HFFc6 (cell line): ENCODE data around the gene UST. TPM values are rescaled to one million over a fixed set of nuclear protein-coding genes. Genes with fewer than 3 reads are reported as not detected.
"Not testable (repeated sequence)": the region's sequence is repeated elsewhere in the genome, so short reads cannot be mapped to it uniquely, and the experiment has no call there.

Experiments used
- DNase-seq: peaks from one replicate; pipeline ENCODE4 v3.0.0-alpha.2; 2018
- H3K27ac Mint-ChIP-seq: 2 replicates; pipeline ENCODE4 v1.8.0; 2020; ENCODE audit warnings: mild to moderate bottlenecking, mixed read lengths
- H3K27me3 Mint-ChIP-seq: 2 replicates; pipeline ENCODE4 v1.8.0; 2021; ENCODE audit warnings: mild to moderate bottlenecking, moderate library complexity, mixed read lengths; ENCODE audit not compliant: insufficient read depth
- H3K36me3 Mint-ChIP-seq: 2 replicates; pipeline ENCODE4 v1.8.0; 2021; ENCODE audit warnings: low read depth, mixed read lengths
- H3K4me1 Mint-ChIP-seq: 2 replicates; pipeline ENCODE4 v1.8.0; 2020; ENCODE audit warnings: low read depth, mixed read lengths
- H3K4me3 Mint-ChIP-seq: 2 replicates; pipeline ENCODE4 v1.8.0; 2020; ENCODE audit warnings: mild to moderate bottlenecking, moderate library complexity, mixed read lengths
- H3K9me3 Mint-ChIP-seq: 2 replicates; pipeline ENCODE4 v1.8.0; 2020; ENCODE audit warnings: mild to moderate bottlenecking, mixed read lengths
- total RNA-seq, 6 experiments: library from RNA; stranded (reverse); fragmentation: NEBNext Ultra II Directional; extraction: Animal tissue kit (Norgen Biotek cat#: 25700); gene quantifications; 2 replicates in 1 of 6; 3 replicates in 5 of 6; pipeline ENCODE4 v1.2.3, GENCODE V29; 2021
- TF ChIP-seq, protein P1 (sequence below): fragments of 200-600 bp; sonication (generic); IDR thresholded peaks from 2 replicates; pipeline ENCODE4 v1.5.0; 2021; ENCODE audit warnings: antibody characterized with exemption, mild to moderate bottlenecking

UST gene
- total RNA-seq, 6 experiments from 2014 or later: 12.9 to 17.3 (median 16.7) TPM

DNA sequence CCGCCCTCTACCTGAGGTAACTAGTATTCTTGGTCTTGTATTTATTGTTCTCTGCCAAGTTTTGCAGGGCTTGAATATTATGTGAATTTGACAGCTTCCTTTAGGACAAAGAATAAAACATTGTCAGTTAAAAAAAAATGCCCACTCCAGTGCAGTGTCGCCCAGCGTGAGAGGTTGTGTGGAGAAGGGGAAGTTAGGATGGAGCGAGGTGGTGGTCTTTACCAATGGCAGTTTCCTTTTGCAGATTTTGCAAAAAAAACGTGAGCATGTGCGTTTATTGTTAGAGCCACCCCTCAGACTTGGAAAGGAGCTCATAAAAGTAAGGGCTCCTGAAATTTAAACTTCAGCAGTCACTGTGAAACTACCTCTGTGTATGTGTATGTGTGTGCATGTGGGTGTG is 28.3 kb downstream of the UST start:
- H3K27me3 Mint-ChIP-seq: no peaks in the 10 kb centered on the region; the same call in 1 of the 2 replicates
- no peak overlapping the region for H3K4me3 Mint-ChIP-seq

DNA sequence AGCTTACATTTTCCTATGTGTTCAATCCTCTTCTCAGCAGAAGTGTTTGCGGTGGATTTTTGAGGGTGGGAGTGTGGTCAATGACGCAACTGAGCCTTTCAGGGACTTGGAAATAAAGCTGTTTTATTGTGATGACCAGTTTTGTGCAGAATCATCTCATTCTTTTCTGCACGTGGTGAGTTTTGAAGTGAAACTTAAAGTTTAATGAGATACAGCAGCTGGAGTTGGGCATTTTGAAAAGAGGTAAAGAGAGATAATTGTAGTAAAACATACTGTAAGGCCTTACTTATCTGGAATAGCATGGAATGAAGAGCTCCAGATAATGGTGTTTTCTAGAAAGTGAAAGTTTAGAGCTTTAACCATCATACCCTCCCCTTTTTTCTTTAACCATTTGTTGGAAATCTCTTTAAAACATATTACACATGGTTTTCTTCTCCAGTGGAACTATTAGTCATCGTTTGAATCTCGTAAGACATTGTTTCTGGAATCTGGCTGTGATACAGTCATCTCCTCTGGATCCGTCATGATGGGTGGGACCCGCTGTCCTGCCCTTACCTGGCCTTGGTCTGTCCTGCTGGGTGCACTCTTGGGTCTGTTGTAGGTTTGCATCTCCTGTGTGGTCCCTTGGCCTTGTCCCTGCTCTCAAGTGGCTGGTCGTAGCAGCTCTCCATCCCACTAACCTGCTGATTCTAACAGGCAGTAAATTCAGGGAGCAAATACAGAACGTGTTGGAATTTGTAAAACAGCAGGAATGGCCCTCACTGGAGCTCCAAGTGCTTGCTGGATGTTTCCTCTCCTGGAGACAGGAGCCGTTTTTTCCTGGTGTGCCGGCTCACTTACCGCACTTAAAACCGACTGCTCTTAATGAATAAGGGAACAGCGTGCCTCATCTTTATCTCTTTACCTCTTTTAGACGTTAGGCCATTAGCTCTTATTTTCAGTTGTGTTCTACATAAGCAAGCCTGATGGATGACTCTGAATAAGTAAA is 29.8 kb downstream of the UST start:
- Mint-ChIP-seq H3K27me3 (no peaks in the 10 kb centered on the region), H3K27ac (peak overlapping the region; percentile 92), H3K4me3 (peak overlapping the region; percentile 87), H3K36me3 (no peaks in the 10 kb centered on the region; the same call in 1 of the 2 replicates), H3K4me1 (peaks cover 24% of the 10 kb centered on the region), H3K9me3 (no peaks in the 10 kb centered on the region)
- DNase-seq: peak; percentile 68
- TF ChIP-seq, protein P1, sequence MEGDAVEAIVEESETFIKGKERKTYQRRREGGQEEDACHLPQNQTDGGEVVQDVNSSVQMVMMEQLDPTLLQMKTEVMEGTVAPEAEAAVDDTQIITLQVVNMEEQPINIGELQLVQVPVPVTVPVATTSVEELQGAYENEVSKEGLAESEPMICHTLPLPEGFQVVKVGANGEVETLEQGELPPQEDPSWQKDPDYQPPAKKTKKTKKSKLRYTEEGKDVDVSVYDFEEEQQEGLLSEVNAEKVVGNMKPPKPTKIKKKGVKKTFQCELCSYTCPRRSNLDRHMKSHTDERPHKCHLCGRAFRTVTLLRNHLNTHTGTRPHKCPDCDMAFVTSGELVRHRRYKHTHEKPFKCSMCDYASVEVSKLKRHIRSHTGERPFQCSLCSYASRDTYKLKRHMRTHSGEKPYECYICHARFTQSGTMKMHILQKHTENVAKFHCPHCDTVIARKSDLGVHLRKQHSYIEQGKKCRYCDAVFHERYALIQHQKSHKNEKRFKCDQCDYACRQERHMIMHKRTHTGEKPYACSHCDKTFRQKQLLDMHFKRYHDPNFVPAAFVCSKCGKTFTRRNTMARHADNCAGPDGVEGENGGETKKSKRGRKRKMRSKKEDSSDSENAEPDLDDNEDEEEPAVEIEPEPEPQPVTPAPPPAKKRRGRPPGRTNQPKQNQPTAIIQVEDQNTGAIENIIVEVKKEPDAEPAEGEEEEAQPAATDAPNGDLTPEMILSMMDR: no peak

More for the DNA sequence above, 28.3 kb downstream of the UST start:
- Mint-ChIP-seq H3K9me3 (no peaks in the 10 kb centered on the region), H3K27ac (no peak overlapping the region), H3K4me1 (peaks cover 24% of the 10 kb centered on the region), H3K36me3 (no peaks in the 10 kb centered on the region)
- TF ChIP-seq, protein P1: no peak
- no peak for DNase-seq

DNA sequence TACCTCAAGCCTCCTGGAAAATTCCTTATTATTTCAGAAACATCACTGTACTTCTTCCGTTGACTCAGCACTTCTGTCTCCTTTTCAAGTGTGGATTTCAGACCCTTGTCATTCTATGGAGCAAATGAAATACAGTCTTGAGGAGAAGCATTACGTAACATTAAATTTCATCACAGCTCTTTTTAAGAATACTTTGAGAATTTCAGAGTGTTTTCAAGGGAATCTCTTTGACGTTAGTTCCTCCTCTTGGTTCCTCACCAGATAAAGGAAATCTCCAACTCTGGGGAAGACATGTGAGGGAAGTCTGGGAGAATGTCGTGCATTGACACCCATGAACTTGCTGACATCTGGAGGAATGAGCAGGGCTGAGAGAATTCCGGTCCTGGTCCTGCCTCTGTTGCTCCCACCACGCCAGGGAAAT is 32.3 kb downstream of the UST start:
- no peak overlapping the region for H3K4me3 Mint-ChIP-seq

DNA sequence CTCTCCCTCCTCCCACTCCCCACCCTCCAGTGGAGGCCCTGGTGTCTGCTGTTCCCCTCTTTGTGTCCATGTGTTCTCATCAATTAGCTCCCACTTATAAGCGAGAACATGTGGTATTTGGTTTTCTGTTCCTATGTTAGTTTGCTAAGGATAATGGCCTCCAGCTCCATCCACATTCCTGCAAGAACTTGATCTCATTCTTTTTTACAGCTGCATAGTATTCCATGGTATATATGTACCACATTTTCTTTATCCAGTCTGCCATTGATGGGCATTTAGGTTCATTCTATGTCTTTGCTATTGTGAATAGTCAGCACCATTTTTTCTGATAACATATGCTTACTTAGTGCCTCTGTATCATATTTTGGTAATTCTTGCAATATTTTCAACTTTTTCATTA is 33.6 kb downstream of the UST start:
- not testable (repeated sequence) for H3K27me3 Mint-ChIP-seq, H3K27ac Mint-ChIP-seq, H3K9me3 Mint-ChIP-seq, H3K4me3 Mint-ChIP-seq, DNase-seq, H3K36me3 Mint-ChIP-seq
- H3K4me1 Mint-ChIP-seq: peaks cover 17% of the 10 kb centered on the region

More for the DNA sequence above, 32.3 kb downstream of the UST start:
- TF ChIP-seq, protein P1: no peak
- Mint-ChIP-seq H3K9me3 (no peaks in the 10 kb centered on the region), H3K27ac (no peak overlapping the region), H3K4me1 (peaks cover 24% of the 10 kb centered on the region), H3K36me3 (peaks cover 4% of the 10 kb centered on the region), H3K27me3 (no peaks in the 10 kb centered on the region)
- DNase-seq: no peak

DNA sequence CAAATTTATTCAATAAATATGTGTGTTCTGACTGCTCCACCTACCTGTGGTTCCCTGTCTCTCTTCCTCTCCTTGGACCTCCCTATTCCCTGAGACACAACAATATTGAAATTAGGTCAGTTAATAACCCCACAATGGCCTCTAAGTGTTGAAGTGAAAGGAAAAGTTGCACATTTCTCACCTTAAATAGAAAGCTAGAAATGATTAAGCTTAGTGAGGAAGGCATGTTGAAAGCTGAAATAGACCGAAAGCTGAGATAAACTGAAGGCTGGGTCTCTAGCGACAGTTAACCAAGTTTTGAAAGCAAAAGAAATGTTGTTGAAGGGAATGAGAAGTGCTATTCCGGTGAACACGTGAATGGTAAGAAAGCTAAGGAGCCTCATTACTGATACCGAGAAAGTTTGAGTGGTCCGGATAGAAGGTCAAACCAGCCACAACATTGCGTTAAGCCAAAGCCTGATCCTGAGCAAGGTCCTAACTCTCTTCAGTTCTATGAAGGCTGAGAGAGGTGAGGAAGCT is 34.1 kb downstream of the UST start:
- no peak for DNase-seq
- peaks cover 14% of the 10 kb centered on the region for H3K4me1 Mint-ChIP-seq
- TF ChIP-seq, protein P1: no peak
- H3K36me3 Mint-ChIP-seq: peaks cover 4% of the 10 kb centered on the region
- H3K27me3 Mint-ChIP-seq: no peaks in the 10 kb centered on the region
- no peak overlapping the region for H3K27ac Mint-ChIP-seq
- H3K4me3 Mint-ChIP-seq: no peak overlapping the region
- no peaks in the 10 kb centered on the region for H3K9me3 Mint-ChIP-seq

DNA sequence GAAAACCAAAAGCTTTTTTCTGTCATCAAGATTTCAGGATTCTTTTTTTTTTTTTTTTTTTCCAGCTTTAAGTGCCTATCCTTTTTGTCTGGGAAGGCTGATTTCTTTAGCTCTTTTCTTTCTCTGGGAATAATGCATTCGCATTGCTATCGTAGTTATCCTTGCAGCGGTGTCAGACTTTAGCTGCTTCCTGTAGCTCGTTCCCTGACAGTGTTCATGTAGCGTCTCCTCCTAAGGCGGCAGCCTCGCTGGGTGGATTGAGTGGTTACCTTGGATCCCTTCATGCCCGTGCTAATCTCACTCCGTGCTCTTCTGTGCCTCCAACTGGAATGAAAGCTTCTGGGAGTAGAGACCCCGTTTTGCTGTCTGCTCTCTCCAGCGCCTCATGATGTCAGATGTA is 43.1 kb downstream of the UST start:
- no peak overlapping the region for H3K4me3 Mint-ChIP-seq
- TF ChIP-seq, protein P1: no peak
- H3K4me1 Mint-ChIP-seq: peaks cover 25% of the 10 kb centered on the region
- 0 out of 2 replicates have a peak, but pooled peaks cover 5% of the 10 kb centered on the region for H3K9me3 Mint-ChIP-seq
- DNase-seq: no peak
- H3K36me3 Mint-ChIP-seq: peaks cover 24% of the 10 kb centered on the region
- H3K27ac Mint-ChIP-seq: no peak overlapping the region
- no peaks in the 10 kb centered on the region for H3K27me3 Mint-ChIP-seq
